ENCODE results near the gene GNPTAB. TPM values are rescaled to one million over a fixed set of nuclear protein-coding genes. Genes with fewer than 3 reads are reported as not detected.

The GNPTAB gene
- total and polyA plus RNA-seq, 2 of the 8 experiments (the other 6 are each of a cell fraction or from before 2014, with no cell fraction given): 21.5 to 51.3 TPM

DNA sequence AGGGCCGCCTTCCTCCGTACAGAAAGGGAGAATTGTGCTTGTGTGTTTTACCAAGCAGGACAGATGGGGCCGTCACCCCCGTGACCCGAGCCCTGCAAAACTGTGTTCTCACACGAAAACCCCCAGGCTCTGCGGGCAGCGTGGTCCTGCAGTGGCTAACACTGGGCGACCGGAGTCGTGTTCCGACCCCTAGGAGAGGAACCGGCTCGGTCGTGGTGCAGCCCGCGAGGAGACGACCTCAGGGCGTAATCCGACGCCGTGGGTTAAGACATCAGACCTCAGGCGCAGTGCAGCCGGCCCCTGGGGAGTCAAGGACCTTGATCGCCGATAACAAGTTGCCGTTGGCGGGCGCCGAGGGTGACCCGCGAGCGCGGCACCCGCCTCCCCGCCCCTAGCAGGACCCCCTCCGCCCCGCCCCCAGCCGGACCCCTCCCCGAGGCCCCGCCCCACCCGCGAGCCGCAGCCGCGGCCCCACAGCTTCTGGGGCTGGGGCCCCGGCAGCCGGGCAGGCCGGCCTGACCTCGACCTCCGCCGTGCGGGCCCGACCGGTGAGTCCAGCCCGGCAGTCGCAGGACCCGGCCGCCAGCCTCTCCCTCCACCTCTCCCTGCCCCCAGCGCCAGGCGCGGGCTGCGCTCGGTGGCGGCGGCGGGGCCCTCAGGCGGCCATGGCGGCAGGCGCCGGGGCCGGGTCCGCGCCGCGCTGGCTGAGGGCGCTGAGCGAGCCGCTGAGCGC is 133.4 kb downstream of the GNPTAB start, which contains the start of gene CHPT1 (continued):
- TF ChIP-seq HDAC6 (IDR thresholded peaks at IDR 0.05; ENCODE audit: low read depth, low read length) (no peak), SUZ12 (IDR thresholded peaks at IDR 0.05; ENCODE audit: low read length) (no peak), EP300 (IDR thresholded peaks at IDR 0.05; ENCODE audit: borderline replicate concordance in 1 of 2, low read depth in 2 of 2, low read length in 2 of 2) (no peak), BRCA1 (IDR thresholded peaks at IDR 0.05; ENCODE audit: low read depth, low read length) (no peak), SRF (IDR thresholded peaks at IDR 0.05; ENCODE audit: low read depth, low read length) (no peak), KDM5A (IDR thresholded peaks at IDR 0.05; ENCODE audit: low read length) (no peak), CREB1 (IDR thresholded peaks at IDR 0.05) (0 out of 2 replicates have a peak, but pooled peaks have one; percentile 27), SIX5 (IDR thresholded peaks at IDR 0.05; ENCODE audit: low read depth, low read length) (no peak), GTF2F1 (IDR thresholded peaks at IDR 0.05; ENCODE audit: borderline replicate concordance, low read depth, low read length) (no peak), POLR2AphosphoS5 (IDR thresholded peaks at IDR 0.05; ENCODE audit: low read depth, low read length) (no peak)
